ENCODE results near the gene KCTD21.

DNA sequence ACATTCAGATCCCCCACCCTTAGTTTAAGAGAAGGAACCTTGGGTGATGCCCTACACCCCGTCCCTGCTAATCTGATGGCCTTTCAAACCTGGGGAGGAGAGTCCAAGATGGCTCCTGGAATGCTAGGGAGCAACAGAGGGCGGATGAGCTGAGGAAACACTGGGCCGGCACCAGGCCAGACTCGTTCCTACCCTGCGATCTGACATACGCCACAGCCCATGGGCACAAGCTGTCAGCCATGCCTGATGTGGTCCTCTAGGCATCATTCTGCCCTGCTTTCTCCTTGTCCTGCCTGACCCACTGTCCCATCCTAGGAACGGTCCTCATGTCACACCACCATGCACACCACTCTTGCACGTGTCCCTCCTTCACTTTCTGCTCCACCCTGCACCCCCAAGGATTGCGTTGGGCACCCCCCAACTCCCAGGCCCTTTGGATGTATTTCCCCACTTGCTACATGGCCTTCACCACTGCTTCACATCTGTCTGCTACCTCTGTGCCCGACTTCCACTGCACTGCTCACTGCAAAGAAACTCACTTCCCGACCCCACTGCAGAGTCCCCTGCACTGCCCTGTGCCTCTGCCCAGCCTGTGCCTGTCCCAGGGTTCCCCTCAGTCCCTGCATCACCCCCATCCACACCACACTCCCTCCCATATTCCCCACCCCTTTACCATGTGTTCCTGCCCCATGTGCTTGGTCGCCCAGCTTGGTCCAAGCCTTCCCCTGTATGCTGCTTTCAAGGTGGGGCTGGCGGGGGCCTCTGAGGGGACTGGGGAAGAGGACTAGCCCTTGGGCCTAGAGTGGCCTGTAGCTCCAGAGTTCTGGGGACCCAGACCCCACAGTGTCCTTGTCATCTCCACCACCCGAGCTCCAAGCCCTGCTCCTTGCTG is 29.5 kb upstream of the KCTD21 start:
- TF ChIP-seq, protein P1, sequence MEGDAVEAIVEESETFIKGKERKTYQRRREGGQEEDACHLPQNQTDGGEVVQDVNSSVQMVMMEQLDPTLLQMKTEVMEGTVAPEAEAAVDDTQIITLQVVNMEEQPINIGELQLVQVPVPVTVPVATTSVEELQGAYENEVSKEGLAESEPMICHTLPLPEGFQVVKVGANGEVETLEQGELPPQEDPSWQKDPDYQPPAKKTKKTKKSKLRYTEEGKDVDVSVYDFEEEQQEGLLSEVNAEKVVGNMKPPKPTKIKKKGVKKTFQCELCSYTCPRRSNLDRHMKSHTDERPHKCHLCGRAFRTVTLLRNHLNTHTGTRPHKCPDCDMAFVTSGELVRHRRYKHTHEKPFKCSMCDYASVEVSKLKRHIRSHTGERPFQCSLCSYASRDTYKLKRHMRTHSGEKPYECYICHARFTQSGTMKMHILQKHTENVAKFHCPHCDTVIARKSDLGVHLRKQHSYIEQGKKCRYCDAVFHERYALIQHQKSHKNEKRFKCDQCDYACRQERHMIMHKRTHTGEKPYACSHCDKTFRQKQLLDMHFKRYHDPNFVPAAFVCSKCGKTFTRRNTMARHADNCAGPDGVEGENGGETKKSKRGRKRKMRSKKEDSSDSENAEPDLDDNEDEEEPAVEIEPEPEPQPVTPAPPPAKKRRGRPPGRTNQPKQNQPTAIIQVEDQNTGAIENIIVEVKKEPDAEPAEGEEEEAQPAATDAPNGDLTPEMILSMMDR (IDR thresholded peaks at IDR 0.05 in 4 of 5, conservative IDR thresholded peaks at IDR 0.05 in 1 of 5) = no peak
- TF ChIP-seq POLR2A (IDR thresholded peaks at IDR 0.05) = no peak
